IMR-90 (cell line): Measurements from ENCODE around the gene GGNBP2. TPM values are rescaled to one million over a fixed set of nuclear protein-coding genes. Genes with fewer than 3 reads are reported as not detected.

Source experiments
- ATAC-seq: fragments of 200-7000 bp; cut with Tn5 transposase; 2 replicates; pipeline ENCODE4 v1.9.1; 2020; ENCODE audit warnings: low read depth, mild to moderate bottlenecking, moderate library complexity
- BruUV-seq: library from RNA; stranded (reverse); fragments of 400-500 nt; replicated peaks from 2 replicates; lab custom pipeline; 2021; lab: Mats Ljungman, UMichigan
- CTCF ChIA-PET: fragments of 300-600 bp; formaldehyde crosslinking; extraction: SDS; loops from one replicate; lab custom pipeline; 2021; ENCODE audit warnings: antibody characterized with exemption; lab: Yijun Ruan, JAX
- POLR2A ChIA-PET: fragments of 300-600 bp; sonication (Branson Sonifier 250); formaldehyde crosslinking; loops from one replicate; lab custom pipeline; 2022; ENCODE audit warnings: antibody characterized with exemption; ENCODE audit not compliant: unreplicated experiment; lab: Charles Lee
- DNase-seq: peaks from one replicate; pipeline ENCODE4 v3.0.0; 2013
- H2AFZ ChIP-seq: replicated peaks from 2 replicates; pipeline ENCODE3; 2013; ENCODE audit warnings: low read length, mild to moderate bottlenecking; ENCODE audit not compliant: poor library complexity
- H2AK5ac ChIP-seq: 2 replicates; pipeline ENCODE4 v1.6.1; 2013; ENCODE audit warnings: low read depth, low read length, inconsistent platforms
- H2AK9ac ChIP-seq: replicated peaks from 2 replicates; pipeline ENCODE3; 2013; ENCODE audit warnings: mild to moderate bottlenecking, low read depth, low read length, moderate library complexity; ENCODE audit not compliant: poor library complexity
- H2BK120ac ChIP-seq: 2 replicates; pipeline ENCODE4 v1.6.1; 2013; ENCODE audit warnings: low read depth, low read length, inconsistent platforms
- H2BK15ac ChIP-seq: 3 replicates; pipeline ENCODE4 v1.6.1; 2013; ENCODE audit warnings: low read depth, low read length, inconsistent platforms
- H2BK20ac ChIP-seq: 2 replicates; pipeline ENCODE4 v1.6.1; 2013; ENCODE audit warnings: low read depth, mild to moderate bottlenecking, inconsistent platforms, low read length, moderate library complexity
- H2BK5ac ChIP-seq: 2 replicates; pipeline ENCODE4 v1.6.1; 2013; ENCODE audit warnings: mild to moderate bottlenecking, low read depth, low read length, inconsistent platforms; ENCODE audit not compliant: poor library complexity, severe bottlenecking
- H3K14ac ChIP-seq: replicated peaks from 2 replicates; pipeline ENCODE4 v1.6.1; 2013; ENCODE audit warnings: low read depth, low read length, inconsistent platforms
- H3K18ac ChIP-seq: 2 replicates; pipeline ENCODE4 v1.6.1; 2013; ENCODE audit warnings: low read depth, low read length, control low read depth
- H3K23ac ChIP-seq: 2 replicates; pipeline ENCODE4 v1.6.1; 2013; ENCODE audit warnings: low read depth, low read length, inconsistent platforms
- H3K27ac ChIP-seq: 2 replicates; pipeline ENCODE4 v1.5.1; 2013; ENCODE audit warnings: mild to moderate bottlenecking, control low read depth, low read length; ENCODE audit not compliant: insufficient read depth
- H3K27me3 ChIP-seq: 2 replicates; pipeline ENCODE4 v1.6.1; 2013; ENCODE audit warnings: low read length; ENCODE audit not compliant: control insufficient read depth, insufficient read depth
- H3K36me3 ChIP-seq: 2 replicates; pipeline ENCODE4 v1.6.1; 2013; ENCODE audit warnings: low read length, mixed read lengths; ENCODE audit not compliant: control insufficient read depth, insufficient read depth
- H3K4ac ChIP-seq: 2 replicates; pipeline ENCODE4 v1.6.1; 2013; ENCODE audit warnings: low read depth, low read length, inconsistent platforms
- H3K4me1 ChIP-seq: 2 replicates; pipeline ENCODE4 v1.6.1; 2013; ENCODE audit warnings: low read length, mixed read lengths; ENCODE audit not compliant: control insufficient read depth, insufficient read depth
- H3K4me2 ChIP-seq: 2 replicates; pipeline ENCODE4 v1.6.1; 2013; ENCODE audit warnings: low read depth, mild to moderate bottlenecking, control low read depth, low read length, moderate library complexity
- H3K4me3 ChIP-seq: 2 replicates; pipeline ENCODE4 v1.5.1; 2013; ENCODE audit warnings: low read depth, mild to moderate bottlenecking, control low read depth, low read length, moderate library complexity; ENCODE audit not compliant: insufficient read depth
- H3K56ac ChIP-seq: 2 replicates; pipeline ENCODE4 v1.6.1; 2013; ENCODE audit warnings: low read length, inconsistent platforms; ENCODE audit not compliant: insufficient read depth; ENCODE audit errors: extremely low read depth
- H3K79me1 ChIP-seq, 2 experiments: 2 replicates each; pipeline ENCODE4 v1.6.1; 2013; ENCODE audit warnings: low read length in 2 of 2, inconsistent platforms in 1 of 2, low read depth in 1 of 2
- H3K9ac ChIP-seq: 2 replicates; pipeline ENCODE4 v1.6.1; 2013; ENCODE audit warnings: low read depth, low read length, control low read depth
- H3K9me1 ChIP-seq: 2 replicates; pipeline ENCODE4 v1.6.1; 2013; ENCODE audit warnings: low read length, inconsistent platforms; ENCODE audit not compliant: insufficient read depth
- H3K9me3 ChIP-seq: 2 replicates; pipeline ENCODE4 v1.6.1; 2013; ENCODE audit warnings: low read length; ENCODE audit not compliant: control insufficient read depth, insufficient read depth
- H4K20me1 ChIP-seq: 2 replicates; pipeline ENCODE4 v1.6.1; 2013; ENCODE audit warnings: low read length, inconsistent platforms; ENCODE audit not compliant: insufficient read depth
- H4K5ac ChIP-seq: 2 replicates; pipeline ENCODE4 v1.6.1; 2013; ENCODE audit warnings: mild to moderate bottlenecking, low read depth, low read length, control low read depth
- H4K8ac ChIP-seq, 2 experiments: 2 replicates each; pipeline ENCODE4 v1.6.1; 2013; ENCODE audit warnings: low read depth in 2 of 2, low read length in 2 of 2, control low read depth in 1 of 2, inconsistent platforms in 1 of 2
- H4K91ac ChIP-seq: 2 replicates; pipeline ENCODE4 v1.6.1; 2013; ENCODE audit warnings: low read depth, low read length, inconsistent platforms; ENCODE audit not compliant: insufficient read depth
- SMC3 ChIP-seq: fragments of 150-350 bp; IDR thresholded peaks from 2 replicates; pipeline ENCODE4 v1.6.1; 2016; ENCODE audit warnings: low read depth, mild to moderate bottlenecking, antibody characterized with exemption, low read length, moderate library complexity
- WGBS, 2 experiments: methylation state at CpG; one replicate each; pipeline versions ENCODE4 v1.1.5 to v1.1.7; 2013; ENCODE audit warnings: missing lambda C conversion rate in 2 of 2; ENCODE audit not compliant: insufficient read length in 1 of 2; ENCODE audit errors: extremely low coverage in 2 of 2; 5-methylcytosine and 5-hydroxymethylcytosine counted together
- dilution Hi-C: fragments of 300-500 bp; cut with HindIII; formaldehyde crosslinking; loops from one replicate; pipeline ENCODE4 v1.14.3; 2018; ENCODE audit warnings: low sequenced_read_pairs; ENCODE audit not compliant: unreplicated experiment
- in situ Hi-C: fragments of 300-500 bp; cut with MboI; formaldehyde crosslinking; loops from 3 replicates; pipeline ENCODE4 v1.14.3; 2019; ENCODE audit warnings: low sequenced_read_pairs, inconsistent platforms, mixed read lengths
- intact Hi-C: fragments of 100-400 bp; cut with micrococcal nuclease; formaldehyde crosslinking; loops from 2 replicates; pipeline ENCODE4 v1.10.0; 2022
- polyA plus RNA-seq, 3 experiments: library from polyadenylated mRNA; depleted of rRNA; stranded (reverse); fragments of >200 nt; gene quantifications; 2 replicates each; pipeline ENCODE4 v1.2.3, GENCODE V29; 2012; ENCODE audit warnings: low replicate concordance in 1 of 3
- total RNA-seq: library from RNA; depleted of rRNA; stranded (reverse); fragments of >200 nt; gene quantifications from 2 replicates; pipeline ENCODE4 v1.2.3, GENCODE V29; 2012

The GGNBP2 gene
- total and polyA plus RNA-seq, 2 of the 4 experiments (the other 2 are of a cell fraction) = 40.7 to 56.2 TPM

DNA sequence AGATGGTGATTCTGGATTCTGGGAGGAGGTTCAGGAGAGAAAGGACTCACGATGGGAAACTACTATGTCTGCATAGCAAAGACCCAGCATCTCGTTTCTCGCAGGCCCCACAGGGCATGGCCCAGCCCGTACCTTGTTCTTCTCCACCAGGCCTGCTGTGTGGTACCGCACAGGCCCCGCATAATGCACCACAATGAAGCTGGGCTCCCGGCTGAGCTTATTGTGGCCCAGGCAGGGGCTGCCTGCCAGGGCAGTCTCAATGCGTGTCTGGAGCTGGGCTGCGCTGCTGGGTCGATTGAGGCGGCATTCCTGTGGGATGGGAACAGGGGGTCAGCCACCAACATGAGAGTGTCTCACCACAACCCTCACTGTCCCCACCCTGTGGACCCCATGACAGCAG, 37.9 kb upstream of the GGNBP2 start:
- Histone ChIP-seq H2AK5ac (no peak overlapping the region), H3K23ac (no peak overlapping the region), H3K14ac (no peak overlapping the region), H3K4ac (no peak overlapping the region), H2AFZ (no peak overlapping the region), H3K4me3 (no peak overlapping the region), H2BK15ac (no peak overlapping the region), H4K91ac (no peak overlapping the region), H3K27me3 (no peaks in the 10 kb centered on the region), H4K20me1 (no peaks in the 10 kb centered on the region), H3K18ac (no peak overlapping the region), H2AK9ac (no peak overlapping the region), H4K8ac (no peak overlapping the region), H2BK20ac (no peak overlapping the region), H2BK5ac (no peak overlapping the region), H3K36me3 (peaks cover 56% of the 10 kb centered on the region), H3K4me1 (no peaks in the 10 kb centered on the region), H3K56ac (no peak overlapping the region), H3K9me3 (no peaks in the 10 kb centered on the region), H3K27ac (no peak overlapping the region), H3K9ac (no peak overlapping the region), H3K79me1 (no peaks in the 10 kb centered on the region), H3K4me2 (no peak overlapping the region), H2BK120ac (no peak overlapping the region), H3K9me1 (peaks cover 10% of the 10 kb centered on the region; the same call in 1 of the 2 replicates), H4K5ac (no peak overlapping the region)
- 100% methylated on average over 3 of the region's 11 CpGs; no CpG with 5 or more reads in 1 of the 2 experiments for WGBS, 2 experiments
- no peak for TF ChIP-seq SMC3
- ATAC-seq (no peak), DNase-seq (no peak)
- intact Hi-C loops = no loop called here
- in situ Hi-C loops = no loop called here
- POLR2A ChIA-PET = no interaction called here
- CTCF ChIA-PET = no interaction called here
- dilution Hi-C loops = no loop called here
- BruUV-seq = no TSS peak
